K562 (cell line): ENCODE data around the gene GEMIN5. TPM values are rescaled to one million over a fixed set of nuclear protein-coding genes. Genes with fewer than 3 reads are reported as not detected.

Experiments
- CCNT2 ChIP-seq: IDR thresholded peaks from 2 replicates; pipeline ENCODE4 v1.6.1; 2011; ENCODE audit warnings: borderline replicate concordance, low read depth, mild to moderate bottlenecking, moderate library complexity, mixed read lengths, low read length; ENCODE audit not compliant: insufficient read length; ENCODE audit errors: extremely low read depth
- FOXO4 ChIP-seq: fragments of 450-650 bp; formaldehyde crosslinking; IDR thresholded peaks from 2 replicates; pipeline ENCODE4 v1.4.0; 2020; ENCODE audit warnings: mild to moderate bottlenecking, moderate library complexity
- MEIS2 ChIP-seq: fragments of 450-650 bp; IDR thresholded peaks from 2 replicates; pipeline ENCODE4 v1.6.1; 2014; ENCODE audit warnings: mild to moderate bottlenecking; ENCODE audit not compliant: partially characterized antibody
- PRPF4 ChIP-seq: fragments of 200-400 bp; formaldehyde crosslinking; IDR thresholded peaks from one replicate; pipeline ENCODE4 v1.6.1; 2017; ENCODE audit warnings: low read length, low read depth, mild to moderate bottlenecking; ENCODE audit not compliant: insufficient read depth, poor library complexity, severe bottlenecking
- RAD21 ChIP-seq, 2 experiments: fragments of 250-450 bp in 1 of 2; fragments of 450-650 bp in 1 of 2; sonication (Bioruptor Pico) in 1 of 2; formaldehyde crosslinking in 1 of 2; IDR thresholded peaks in 1 of 2; conservative IDR thresholded peaks in 1 of 2; 2 replicates each; pipeline versions ENCODE4 v1.4.0 to v1.8.0; 2020 to 2022; ENCODE audit warnings: mild to moderate bottlenecking in 2 of 2, moderate library complexity in 1 of 2
- SMAD4 ChIP-seq: fragments of 250-450 bp; sonication (Bioruptor Pico); conservative IDR thresholded peaks from 2 replicates; pipeline ENCODE4 v1.8.0; 2021; ENCODE audit warnings: inconsistent platforms, mild to moderate bottlenecking, moderate library complexity
- YY1 ChIP-seq, 3 experiments: IDR thresholded peaks; 2 replicates each; pipeline ENCODE4 v1.6.1; 2011; ENCODE audit warnings: low read length in 2 of 3, mild to moderate bottlenecking in 2 of 3, moderate library complexity in 2 of 3, borderline replicate concordance in 1 of 3, control low read depth in 1 of 3, low read depth in 1 of 3; ENCODE audit not compliant: insufficient read depth in 3 of 3, insufficient replicate concordance in 2 of 3, control insufficient read depth in 1 of 3, insufficient read length in 1 of 3; ENCODE audit errors: extremely low read depth in 1 of 3
- ZNF239 ChIP-seq: fragments of 250-450 bp; sonication (Bioruptor Pico); IDR thresholded peaks from 2 replicates; pipeline ENCODE4 v1.4.0; 2020; ENCODE audit warnings: mild to moderate bottlenecking
- polyA plus RNA-seq, 8 experiments: library from polyadenylated mRNA; depleted of rRNA in 4 of 8; stranded (reverse) in 5 of 8; unstranded in 3 of 8; fragments of >200 nt; fragmentation: Nextera tagmentation in 2 of 8; fragmentation: Illumina TruSeq in 1 of 8; extraction: Ambion mirVana in 2 of 8; extraction: Trizol in 1 of 8; gene quantifications; 2 replicates each; pipeline versions ENCODE4 v1.2.1 to v1.2.3, GENCODE V29; 2011 to 2014; ENCODE audit warnings: inconsistent platforms in 1 of 8, missing spikeins in 1 of 8
- total RNA-seq, 7 experiments: library from RNA; depleted of rRNA in 6 of 7; stranded (reverse); fragments of >200 nt in 6 of 7; fragmentation: Illumina TruSeq in 2 of 7; extraction: Trizol in 2 of 7; gene quantifications; 2 replicates each; pipeline versions ENCODE4 v1.2.1 to v1.2.3, GENCODE V29; 2011 to 2021; ENCODE audit warnings: low replicate concordance in 1 of 7
- TF ChIP-seq, protein P1 (sequence below), 2 experiments: IDR thresholded peaks in 1 of 2; conservative IDR thresholded peaks in 1 of 2; 2 replicates each; pipeline ENCODE4 v1.6.1; 2016; ENCODE audit warnings: low read depth in 2 of 2, mild to moderate bottlenecking in 1 of 2, missing compliant biosample characterization in 1 of 2, missing genetic modification characterization in 1 of 2, moderate library complexity in 1 of 2
- TF ChIP-seq, protein P2 (sequence below): fragments of 450-650 bp; IDR thresholded peaks from 2 replicates; pipeline ENCODE4 v1.6.1; 2016; ENCODE audit warnings: mild to moderate bottlenecking
- TF ChIP-seq, protein P3 (sequence below): fragments of 450-650 bp; IDR thresholded peaks from 2 replicates; pipeline ENCODE4 v1.6.1; 2016; ENCODE audit warnings: antibody characterized with exemption
- TF ChIP-seq, protein P4 (sequence below): fragments of 450-650 bp; IDR thresholded peaks from one replicate; pipeline ENCODE4 v1.6.1; 2018; ENCODE audit warnings: mild to moderate bottlenecking, moderate library complexity; ENCODE audit not compliant: partially characterized antibody

Gene GEMIN5
- total and polyA plus RNA-seq, 9 of the 15 experiments (the other 6 are each of a cell fraction or from before 2014, with no cell fraction given) = 10.3 to 48.2 (median 34.7) TPM

DNA sequence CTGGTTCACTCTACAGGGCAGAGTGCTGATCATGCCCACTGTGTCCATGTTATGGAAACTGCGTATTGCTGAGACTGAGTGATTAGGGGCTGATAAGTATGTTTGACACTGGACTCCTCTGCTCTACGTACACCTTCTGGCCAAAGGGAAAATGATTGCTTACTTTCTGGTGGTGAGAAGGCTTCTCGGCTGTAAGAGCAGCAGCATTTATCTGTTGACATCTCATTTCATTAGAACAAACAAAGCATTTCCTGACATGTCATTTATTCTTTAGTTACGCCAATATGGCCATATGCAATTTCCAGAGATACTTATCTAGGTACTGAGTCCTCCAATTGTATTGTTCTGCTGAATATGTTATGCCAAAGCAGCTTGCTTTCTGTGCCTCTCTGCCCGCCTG lies 93.2 kb downstream of the GEMIN5 start (continued):
- TF ChIP-seq FOXO4 (CRISPR knock-in tag) (no peak), MEIS2 (peak; percentile 70), RAD21 (CRISPR knock-in tag; conservative IDR thresholded peaks at IDR 0.05 in 1 of 2, IDR thresholded peaks at IDR 0.05 in 1 of 2) (peak in 1 of 2 experiments; percentile 16; a peak in 1 of 4 replicates), PRPF4 (no peak), YY1 (IDR thresholded peaks at IDR 0.05; ENCODE audit: borderline replicate concordance in 1 of 3, control insufficient read depth in 1 of 3, extremely low read depth in 1 of 3, insufficient read depth in 3 of 3, insufficient read length in 1 of 3, insufficient replicate concordance in 2 of 3, low read depth in 1 of 3, low read length in 2 of 3) (no peak), ZNF239 (no peak), SMAD4 (CRISPR knock-in tag) (no peak), CCNT2 (peak; percentile 45)
- TF ChIP-seq, protein P1, sequence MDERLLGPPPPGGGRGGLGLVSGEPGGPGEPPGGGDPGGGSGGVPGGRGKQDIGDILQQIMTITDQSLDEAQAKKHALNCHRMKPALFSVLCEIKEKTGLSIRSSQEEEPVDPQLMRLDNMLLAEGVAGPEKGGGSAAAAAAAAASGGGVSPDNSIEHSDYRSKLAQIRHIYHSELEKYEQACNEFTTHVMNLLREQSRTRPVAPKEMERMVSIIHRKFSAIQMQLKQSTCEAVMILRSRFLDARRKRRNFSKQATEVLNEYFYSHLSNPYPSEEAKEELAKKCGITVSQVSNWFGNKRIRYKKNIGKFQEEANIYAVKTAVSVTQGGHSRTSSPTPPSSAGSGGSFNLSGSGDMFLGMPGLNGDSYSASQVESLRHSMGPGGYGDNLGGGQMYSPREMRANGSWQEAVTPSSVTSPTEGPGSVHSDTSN (CRISPR knock-in tag; IDR thresholded peaks at IDR 0.05; ENCODE audit: low read depth) = no peak
- TF ChIP-seq, protein P1 (tag; conservative IDR thresholded peaks at IDR 0.05; ENCODE audit: low read depth) = peak; percentile 23; the same call in 1 of the 2 replicates
- TF ChIP-seq, protein P2, sequence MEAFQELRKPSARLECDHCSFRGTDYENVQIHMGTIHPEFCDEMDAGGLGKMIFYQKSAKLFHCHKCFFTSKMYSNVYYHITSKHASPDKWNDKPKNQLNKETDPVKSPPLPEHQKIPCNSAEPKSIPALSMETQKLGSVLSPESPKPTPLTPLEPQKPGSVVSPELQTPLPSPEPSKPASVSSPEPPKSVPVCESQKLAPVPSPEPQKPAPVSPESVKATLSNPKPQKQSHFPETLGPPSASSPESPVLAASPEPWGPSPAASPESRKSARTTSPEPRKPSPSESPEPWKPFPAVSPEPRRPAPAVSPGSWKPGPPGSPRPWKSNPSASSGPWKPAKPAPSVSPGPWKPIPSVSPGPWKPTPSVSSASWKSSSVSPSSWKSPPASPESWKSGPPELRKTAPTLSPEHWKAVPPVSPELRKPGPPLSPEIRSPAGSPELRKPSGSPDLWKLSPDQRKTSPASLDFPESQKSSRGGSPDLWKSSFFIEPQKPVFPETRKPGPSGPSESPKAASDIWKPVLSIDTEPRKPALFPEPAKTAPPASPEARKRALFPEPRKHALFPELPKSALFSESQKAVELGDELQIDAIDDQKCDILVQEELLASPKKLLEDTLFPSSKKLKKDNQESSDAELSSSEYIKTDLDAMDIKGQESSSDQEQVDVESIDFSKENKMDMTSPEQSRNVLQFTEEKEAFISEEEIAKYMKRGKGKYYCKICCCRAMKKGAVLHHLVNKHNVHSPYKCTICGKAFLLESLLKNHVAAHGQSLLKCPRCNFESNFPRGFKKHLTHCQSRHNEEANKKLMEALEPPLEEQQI = no peak
- TF ChIP-seq, protein P3, sequence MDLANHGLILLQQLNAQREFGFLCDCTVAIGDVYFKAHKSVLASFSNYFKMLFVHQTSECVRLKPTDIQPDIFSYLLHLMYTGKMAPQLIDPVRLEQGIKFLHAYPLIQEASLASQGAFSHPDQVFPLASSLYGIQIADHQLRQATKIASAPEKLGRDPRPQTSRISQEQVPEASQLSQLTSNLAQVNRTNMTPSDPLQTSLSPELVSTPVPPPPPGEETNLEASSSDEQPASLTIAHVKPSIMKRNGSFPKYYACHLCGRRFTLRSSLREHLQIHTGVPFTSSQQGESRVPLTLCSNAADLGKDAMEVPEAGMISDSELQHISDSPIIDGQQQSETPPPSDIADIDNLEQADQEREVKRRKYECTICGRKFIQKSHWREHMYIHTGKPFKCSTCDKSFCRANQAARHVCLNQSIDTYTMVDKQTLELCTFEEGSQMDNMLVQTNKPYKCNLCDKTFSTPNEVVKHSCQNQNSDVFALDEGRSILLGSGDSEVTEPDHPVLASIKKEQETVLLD = no peak
- TF ChIP-seq, protein P4, sequence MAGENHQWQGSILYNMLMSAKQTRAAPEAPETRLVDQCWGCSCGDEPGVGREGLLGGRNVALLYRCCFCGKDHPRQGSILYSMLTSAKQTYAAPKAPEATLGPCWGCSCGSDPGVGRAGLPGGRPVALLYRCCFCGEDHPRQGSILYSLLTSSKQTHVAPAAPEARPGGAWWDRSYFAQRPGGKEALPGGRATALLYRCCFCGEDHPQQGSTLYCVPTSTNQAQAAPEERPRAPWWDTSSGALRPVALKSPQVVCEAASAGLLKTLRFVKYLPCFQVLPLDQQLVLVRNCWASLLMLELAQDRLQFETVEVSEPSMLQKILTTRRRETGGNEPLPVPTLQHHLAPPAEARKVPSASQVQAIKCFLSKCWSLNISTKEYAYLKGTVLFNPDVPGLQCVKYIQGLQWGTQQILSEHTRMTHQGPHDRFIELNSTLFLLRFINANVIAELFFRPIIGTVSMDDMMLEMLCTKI = no peak
